DMS 273 treated with DMSO at 0.1 percent for 48 hours (cell line): ENCODE data around the gene ACOT11.
"Not testable (repeated sequence)": the region's sequence is repeated elsewhere in the genome, so short reads cannot be mapped to it uniquely, and the experiment has no call there.

ENCODE experiments used
- DNase-seq: peaks from one replicate; lab custom pipeline; 2025; lab: John Stamatoyannopoulos, UW

ACOT11 gene

GRCh38 chr1:54547601-54548388 is at the start of gene ACOT11:
Gene ACOT11, plus strand, starts transcription at chr1:54548228. Its CDS starts 82 bp downstream, at chr1:54548310.
- DNase-seq, result peak; percentile 98

GRCh38 chr1:54498383-54499096 is 49.5 kb upstream of the ACOT11 start:
- DNase-seq, result no peak

GRCh38 chr1:54499097-54499359 is 49.0 kb upstream of the ACOT11 start:
- no peak for DNase-seq

GRCh38 chr1:54499360-54500106 is 48.5 kb upstream of the ACOT11 start:
- DNase-seq, result peak; percentile 31

- no peak for DNase-seq
Observed at GRCh38 chr1:54500107-54500431, 48.0 kb upstream of the ACOT11 start.

- no peak for DNase-seq
Observed at GRCh38 chr1:54501849-54502248, 46.2 kb upstream of the ACOT11 start.

GRCh38 chr1:54502342-54502741 is 45.7 kb upstream of the ACOT11 start:
- DNase-seq, result no peak

GRCh38 chr1:54506594-54506993 is 41.4 kb upstream of the ACOT11 start:
- no peak for DNase-seq

- no peak for DNase-seq
Observed at GRCh38 chr1:54507033-54507870, 40.8 kb upstream of the ACOT11 start.

GRCh38 chr1:54510715-54511270 is 37.2 kb upstream of the ACOT11 start:
- DNase-seq, result no peak

- DNase-seq, result not testable (repeated sequence)
Observed at GRCh38 chr1:54513921-54514580, 34.0 kb upstream of the ACOT11 start.

GRCh38 chr1:54516249-54516920 is 31.6 kb upstream of the ACOT11 start:
- no peak for DNase-seq

GRCh38 chr1:54517496-54517895 is 30.5 kb upstream of the ACOT11 start:
- no peak for DNase-seq

GRCh38 chr1:54518489-54518888 is 29.5 kb upstream of the ACOT11 start:
- DNase-seq, result no peak

GRCh38 chr1:54519709-54520108 is 28.3 kb upstream of the ACOT11 start:
- no peak for DNase-seq

GRCh38 chr1:54520631-54521321 is 27.3 kb upstream of the ACOT11 start:
- DNase-seq, result no peak

- not testable (repeated sequence) for DNase-seq
Observed at GRCh38 chr1:54526565-54526964, 21.5 kb upstream of the ACOT11 start.

- no peak for DNase-seq
Observed at GRCh38 chr1:54528613-54529012, 19.4 kb upstream of the ACOT11 start.

- DNase-seq, result no peak
Observed at GRCh38 chr1:54532033-54532432, 16.0 kb upstream of the ACOT11 start.

GRCh38 chr1:54536656-54537055 is 11.4 kb upstream of the ACOT11 start:
- DNase-seq, result not testable (repeated sequence)
